ENCODE measurements around the gene PIP5KL1.

DNA sequence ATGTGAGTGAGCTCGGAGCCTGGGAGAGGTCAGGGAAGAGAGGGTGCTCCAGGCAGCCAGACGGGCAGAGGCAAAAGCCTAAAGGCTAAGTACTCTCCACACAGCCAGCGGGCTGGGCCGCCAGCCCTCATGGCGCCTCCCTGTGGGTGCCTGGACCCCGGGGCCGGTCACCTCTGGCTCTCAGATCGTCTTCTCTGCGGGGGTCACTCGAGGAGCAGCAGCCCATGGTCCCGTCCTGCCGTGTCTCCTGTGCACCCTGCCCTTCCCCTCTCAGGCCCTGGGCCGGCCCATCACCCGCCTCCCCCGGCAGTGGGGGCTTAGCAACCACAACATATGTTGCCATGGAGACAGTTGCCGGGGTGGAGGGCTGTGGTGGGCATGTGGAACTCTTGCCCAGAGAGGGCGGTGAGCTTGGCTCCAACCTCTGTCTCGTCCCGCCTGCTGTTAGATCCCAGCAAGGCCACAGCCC, 57.3 kb downstream of the PIP5KL1 start:
- TF ChIP-seq, protein P1, sequence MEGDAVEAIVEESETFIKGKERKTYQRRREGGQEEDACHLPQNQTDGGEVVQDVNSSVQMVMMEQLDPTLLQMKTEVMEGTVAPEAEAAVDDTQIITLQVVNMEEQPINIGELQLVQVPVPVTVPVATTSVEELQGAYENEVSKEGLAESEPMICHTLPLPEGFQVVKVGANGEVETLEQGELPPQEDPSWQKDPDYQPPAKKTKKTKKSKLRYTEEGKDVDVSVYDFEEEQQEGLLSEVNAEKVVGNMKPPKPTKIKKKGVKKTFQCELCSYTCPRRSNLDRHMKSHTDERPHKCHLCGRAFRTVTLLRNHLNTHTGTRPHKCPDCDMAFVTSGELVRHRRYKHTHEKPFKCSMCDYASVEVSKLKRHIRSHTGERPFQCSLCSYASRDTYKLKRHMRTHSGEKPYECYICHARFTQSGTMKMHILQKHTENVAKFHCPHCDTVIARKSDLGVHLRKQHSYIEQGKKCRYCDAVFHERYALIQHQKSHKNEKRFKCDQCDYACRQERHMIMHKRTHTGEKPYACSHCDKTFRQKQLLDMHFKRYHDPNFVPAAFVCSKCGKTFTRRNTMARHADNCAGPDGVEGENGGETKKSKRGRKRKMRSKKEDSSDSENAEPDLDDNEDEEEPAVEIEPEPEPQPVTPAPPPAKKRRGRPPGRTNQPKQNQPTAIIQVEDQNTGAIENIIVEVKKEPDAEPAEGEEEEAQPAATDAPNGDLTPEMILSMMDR (IDR thresholded peaks at IDR 0.05; ENCODE audit: low read depth, low read length) = no peak
- TF ChIP-seq EZH2phosphoT487 (IDR thresholded peaks at IDR 0.05; ENCODE audit: low read depth) = no peak

Data from OCI-LY3 (cell line).